GM18508 (cell line): Measurements from ENCODE around the gene LIN54.
"Not testable (repeated sequence)": the region's sequence is repeated elsewhere in the genome, so short reads cannot be mapped to it uniquely, and the experiment has no call there.

Experiments used
- ATAC-seq: cut with Tn5 transposase; IDR thresholded peaks from one replicate; pipeline ENCODE4 v1.9.1; 2021; ENCODE audit warnings: moderate number of reproducible peaks; ENCODE audit not compliant: insufficient read depth, unreplicated experiment

The LIN54 gene

DNA sequence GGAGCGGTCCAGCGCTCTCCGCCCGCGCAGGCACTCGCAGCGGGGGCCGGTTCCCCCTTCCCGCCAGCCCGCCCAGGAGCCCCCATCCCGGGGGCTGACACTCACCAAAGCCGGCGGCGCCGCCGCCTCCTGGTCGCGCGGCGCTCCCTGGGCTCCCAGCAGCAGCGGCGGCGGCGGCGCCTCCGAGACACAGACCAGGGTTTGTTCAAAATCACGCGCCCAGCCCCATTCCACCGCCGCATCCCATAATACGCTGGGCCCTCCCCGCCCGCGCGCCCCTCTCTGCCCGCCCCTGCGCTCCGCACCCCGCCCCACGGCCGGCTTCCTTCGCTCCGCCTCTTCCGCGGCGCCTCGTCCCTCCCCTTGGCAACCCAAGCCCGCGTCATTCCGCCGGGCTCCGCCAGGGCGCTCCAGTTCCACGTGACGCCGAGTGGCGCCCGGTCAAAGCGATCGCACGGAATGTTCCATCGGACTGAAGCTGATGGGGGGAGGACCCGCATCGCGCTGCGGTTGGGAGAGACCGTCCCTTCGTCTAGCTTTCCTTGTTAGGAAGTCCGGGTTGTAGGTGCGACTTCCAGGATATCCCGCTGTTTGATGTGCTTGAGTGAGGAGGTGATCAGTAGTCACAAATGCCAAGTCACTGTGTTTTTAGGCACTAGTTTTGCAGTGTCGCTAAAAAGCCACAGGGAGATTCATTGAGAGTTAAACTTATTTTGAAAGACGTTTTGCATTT lies 2.2 kb upstream of the LIN54 start:
- ATAC-seq: peak; percentile 65

DNA sequence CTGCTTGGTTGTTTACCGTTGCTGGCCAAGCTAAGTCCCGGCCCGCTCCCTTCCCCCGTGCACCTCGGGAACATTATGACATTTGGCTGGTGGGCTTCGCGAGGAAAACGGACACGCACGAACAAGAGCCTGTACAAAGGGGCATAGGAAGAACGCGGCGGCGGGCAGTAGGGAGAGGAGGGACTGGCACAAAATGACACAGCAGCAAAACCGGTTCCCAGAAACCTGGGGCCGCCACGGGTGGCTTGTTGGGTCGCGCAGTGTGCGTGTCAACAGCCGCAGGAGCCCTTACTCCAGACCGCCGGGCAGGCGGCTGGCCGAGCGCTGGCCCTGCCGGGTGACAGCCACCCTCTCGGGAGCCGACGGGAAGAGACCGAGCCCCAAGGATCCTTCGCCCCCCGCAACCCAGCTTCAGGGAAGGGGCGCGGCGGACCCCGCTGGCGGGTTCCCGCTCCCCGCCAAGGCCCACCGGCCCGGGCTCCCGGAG lies 1.6 kb upstream of the LIN54 start:
- peak; percentile 7 for ATAC-seq

DNA sequence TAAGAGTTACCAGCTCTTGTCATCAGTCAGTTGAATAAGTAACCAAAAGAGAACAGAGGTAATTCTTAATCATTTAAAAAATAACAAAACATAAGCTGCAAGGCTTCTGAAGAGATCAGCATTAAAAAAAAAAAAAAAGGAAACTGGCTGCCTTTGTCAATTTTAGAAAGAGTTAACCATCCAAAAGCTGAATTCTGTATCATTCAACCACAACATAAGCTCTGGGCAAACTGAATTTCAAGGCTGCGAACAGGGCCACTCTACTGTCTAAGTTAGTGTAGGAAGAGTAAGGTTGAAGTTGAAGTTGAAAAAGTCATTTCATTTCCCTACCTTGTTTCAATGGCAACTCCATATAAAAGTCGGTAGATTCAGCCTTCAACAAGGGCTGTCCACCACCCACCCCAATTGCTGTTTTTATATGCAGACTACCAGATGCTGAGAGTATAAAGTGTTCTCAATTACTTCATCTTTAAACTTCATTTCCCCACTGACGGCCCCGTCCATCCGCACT lies 1.1 kb upstream of the LIN54 start:
- ATAC-seq: no peak

DNA sequence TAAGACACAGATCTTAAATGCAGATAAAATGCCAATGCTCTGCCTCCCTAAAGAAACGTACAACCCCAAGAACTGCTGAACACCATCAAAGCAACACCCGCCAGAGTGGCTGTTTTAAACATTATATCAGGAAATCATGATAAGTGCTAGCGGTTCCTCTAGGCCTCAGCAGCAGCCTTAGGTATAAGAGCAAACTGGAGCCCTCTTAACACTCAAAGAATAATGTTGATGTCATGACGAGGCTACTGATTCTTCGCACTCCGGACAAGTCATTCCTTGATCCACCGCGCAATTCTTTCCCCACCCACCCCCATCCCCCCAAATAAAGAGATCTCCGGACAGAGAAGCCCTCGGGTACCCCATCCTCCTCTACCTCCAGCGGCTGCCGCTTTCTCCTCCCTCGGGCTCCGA lies 507 bp downstream of the LIN54 start:
- ATAC-seq: no peak

DNA sequence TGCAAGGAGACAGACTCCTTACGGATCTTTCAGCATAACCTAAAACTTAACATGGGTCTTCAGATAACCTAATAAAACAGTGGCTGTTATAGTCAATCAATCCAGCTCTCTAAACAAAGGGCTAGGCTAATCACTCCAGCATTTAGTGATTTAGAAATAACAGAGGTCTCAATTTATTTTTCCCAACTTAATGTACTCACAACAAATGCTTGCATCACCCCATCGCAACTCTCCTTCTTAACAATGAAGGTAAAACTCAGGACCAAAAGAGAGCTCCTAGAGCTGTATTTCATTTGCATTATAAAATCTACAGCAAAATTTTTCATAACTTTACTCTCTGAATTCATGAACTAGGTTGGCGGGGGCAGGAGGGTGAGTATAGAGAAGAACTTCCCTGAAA lies 1.1 kb downstream of the LIN54 start:
- no peak for ATAC-seq

DNA sequence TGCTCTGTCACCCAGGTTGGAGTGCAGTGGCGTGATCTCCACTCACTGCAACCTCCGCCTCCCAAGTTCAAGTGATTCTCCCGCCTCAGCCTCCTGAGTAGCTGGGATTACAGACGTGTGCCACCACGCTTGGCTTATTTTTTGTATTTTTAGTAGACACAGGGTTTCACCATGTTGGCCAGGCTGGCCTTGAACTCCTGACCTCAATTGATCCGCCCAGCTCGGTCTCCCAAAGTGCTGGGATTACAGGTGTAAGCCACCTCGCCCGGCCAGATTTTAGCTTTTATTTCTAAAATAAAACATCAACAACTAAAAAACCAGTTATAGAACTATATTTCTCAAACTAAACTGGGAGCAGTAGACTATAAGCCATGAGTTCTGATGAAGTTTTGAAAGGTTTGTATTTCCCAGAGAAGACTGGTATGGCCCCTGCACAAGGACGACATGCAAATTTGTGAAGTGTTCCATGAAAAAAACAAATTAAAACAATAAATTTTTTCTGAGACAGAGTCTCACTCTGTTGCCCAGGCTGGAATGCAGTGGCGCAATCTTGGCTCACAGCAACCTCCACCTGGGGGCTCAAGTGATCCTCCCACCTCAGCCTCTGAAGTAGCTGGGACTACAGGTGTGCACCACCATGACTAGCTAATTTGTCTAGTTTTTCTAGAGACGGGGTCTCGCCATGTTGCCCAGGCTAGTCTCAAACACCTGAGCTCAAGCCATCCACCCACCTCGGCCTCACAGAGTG lies 7.4 kb downstream of the LIN54 start:
- ATAC-seq: not testable (repeated sequence)

DNA sequence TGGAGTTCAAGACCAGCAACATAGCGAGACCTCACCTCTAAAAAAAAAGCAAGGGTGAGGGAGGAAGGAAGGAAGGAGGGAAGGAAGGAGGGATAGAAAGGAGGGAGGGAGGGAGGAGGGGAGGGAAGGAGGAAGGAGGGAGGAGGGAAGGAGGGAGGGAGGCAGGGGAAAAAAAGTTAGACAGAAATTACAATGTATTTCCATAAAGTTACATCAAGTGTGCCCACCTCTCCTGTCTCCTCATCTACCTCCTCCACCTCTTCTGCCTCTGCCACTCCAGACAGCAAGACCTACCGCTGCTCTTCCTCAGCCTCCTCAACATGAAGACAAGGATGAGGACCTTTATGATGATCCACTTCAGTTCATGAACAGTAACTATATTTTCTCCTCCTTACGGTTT lies 8.3 kb downstream of the LIN54 start:
- no peak for ATAC-seq

DNA sequence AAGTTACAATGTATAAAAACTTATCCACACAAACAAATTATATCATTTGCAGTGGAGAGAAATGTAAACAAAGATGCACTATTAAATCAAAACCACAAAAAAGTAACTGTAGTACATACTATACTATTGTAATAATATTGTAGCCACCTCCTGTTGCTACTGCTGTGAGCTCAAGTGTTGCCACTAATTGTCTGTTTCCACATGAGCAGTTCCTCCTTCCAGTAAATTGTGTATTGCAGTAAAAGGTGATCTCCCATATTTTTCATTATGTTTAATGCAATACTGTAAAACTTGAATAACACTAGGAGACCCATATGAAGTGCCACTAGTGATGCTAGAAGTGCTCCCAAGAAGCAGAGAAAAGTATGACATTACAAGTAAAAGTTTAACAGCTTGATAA lies 11.7 kb downstream of the LIN54 start:
- no peak for ATAC-seq

DNA sequence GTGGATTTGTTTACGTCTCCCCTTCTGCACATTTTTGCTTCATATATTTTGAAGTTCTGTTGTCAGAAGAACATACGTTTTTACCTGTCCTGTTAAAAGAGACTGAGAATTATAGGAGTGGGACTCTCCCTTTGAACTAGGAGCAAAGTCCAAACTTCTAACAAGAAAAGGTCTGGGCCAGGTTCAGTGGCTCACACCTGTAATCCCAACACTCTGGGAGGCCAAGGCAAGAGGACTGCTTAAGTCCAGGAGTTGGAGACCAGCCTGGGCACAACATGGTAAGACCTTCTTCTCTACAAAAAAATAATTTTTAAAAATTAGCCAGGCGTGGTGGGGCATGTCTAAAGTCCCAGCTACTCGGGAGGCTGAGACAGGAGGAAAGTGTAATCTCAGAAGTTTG lies 15.8 kb downstream of the LIN54 start:
- ATAC-seq: no peak

DNA sequence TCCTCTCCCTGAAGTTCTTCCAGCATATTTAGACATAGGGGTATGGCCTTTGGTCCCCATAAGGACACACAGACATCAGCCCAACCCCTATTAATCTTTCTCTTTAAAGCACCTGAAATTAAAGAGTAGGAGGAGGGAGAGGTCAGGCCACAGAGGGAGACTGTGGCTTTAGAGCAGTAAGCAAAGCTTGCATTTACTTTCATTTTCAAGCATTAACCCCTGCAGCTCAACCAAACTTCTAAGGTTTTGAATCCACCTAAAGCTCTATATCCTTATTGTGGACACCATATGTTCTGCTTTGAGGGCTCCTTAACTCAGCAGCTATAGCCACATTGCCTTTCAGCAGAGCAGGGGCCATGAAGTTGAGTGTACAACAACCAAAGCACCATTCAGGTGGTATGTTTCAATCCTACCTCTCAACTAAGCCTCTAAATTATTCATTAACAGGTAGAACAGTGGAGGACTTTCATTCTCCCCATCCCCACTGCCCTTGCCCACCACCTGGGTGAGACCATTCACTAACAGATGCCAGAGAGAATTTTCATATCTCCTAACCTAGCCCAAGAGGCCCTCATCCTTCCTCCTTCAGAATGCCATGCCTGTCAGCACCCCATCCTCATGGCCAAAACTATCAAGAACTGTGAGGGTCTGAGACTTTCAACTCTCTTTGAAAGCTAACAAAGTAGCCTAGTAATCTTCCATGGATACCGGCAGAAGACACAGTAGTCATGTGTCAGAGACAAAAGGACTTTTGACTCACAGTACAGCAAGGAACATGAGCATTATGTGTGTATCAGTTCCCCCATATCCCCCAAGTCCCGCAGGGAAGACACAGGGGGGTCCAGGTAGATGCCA lies 20.8 kb downstream of the LIN54 start:
- peak; percentile 90 for ATAC-seq

DNA sequence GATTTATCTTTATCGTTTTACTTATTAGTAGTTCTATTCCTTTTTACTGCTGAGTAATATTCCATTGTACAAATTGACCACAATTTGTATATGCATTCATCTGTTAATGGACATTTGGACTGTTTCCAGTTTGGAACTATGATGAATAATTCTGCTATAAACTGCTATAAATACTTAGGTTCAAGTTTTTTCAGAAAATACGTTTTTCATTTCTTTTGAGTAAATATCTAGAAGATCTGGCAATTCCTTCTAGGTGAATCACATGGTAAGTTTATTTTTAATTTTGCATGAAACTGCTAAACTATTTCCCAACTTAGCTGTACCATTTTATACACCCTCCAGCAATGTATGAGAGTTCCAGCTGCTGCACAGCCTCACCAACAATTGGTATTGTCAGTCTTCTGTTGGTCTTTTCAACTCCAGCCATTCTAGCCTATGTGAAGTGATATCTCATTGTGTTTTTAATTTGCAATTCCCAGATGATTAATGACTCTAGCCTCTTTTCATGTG lies 22.2 kb downstream of the LIN54 start:
- no peak for ATAC-seq

DNA sequence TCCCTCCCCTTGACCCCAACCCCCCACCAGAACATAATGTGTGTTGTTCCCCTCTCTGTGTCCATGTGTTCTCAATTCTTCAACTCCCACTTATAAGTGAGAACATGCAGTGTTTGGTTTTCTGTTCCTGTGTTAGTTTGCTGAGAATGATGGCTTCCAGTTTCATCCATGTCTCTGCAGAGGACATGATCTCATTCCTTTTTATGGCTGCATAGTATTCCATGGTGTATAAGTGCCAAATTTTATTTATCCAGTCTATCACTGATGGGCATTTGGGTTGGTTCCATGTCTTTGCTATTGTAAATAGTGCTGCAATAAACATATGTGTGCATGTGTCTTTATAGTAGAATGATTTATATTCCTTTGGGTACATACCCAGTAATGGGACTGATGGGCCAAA lies 23.1 kb downstream of the LIN54 start:
- not testable (repeated sequence) for ATAC-seq

DNA sequence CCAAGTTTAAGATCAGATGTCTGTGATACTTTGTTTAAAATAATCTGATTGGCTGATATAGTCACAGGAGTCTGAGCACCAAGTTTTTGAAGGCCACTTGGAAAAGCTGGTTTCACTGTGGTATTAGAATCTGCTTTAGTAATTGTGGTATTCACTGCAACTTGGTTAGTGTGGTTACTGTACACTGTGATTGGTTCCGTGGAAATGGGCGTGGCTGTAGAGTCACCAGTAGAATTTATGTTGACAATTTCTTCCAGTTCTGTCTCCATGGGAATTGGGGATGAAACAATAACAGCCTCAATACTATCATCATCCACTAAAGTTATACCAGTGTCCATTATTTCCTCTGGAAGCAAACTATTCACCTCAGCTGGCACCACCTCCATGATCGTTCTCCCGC lies 26.2 kb downstream of the LIN54 start:
- ATAC-seq: no peak

DNA sequence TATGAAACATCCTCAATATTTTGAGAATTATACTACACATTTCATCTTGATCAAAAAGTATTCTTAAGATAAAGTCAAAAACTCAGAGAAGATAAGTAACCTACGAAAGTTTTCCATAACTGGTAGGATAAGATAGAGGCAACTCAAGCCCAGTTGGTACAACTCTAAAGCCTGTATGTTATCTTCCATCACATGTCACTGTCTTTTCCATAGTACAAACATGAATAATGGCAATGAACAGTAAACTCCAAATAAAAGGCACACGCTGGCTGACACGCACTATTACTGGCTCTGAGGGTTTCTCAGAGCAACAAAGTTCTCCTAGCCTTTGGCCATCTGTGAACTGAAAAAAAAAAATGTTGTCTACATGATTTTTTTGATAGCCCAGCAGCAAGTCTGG lies 27.2 kb downstream of the LIN54 start:
- ATAC-seq: no peak

DNA sequence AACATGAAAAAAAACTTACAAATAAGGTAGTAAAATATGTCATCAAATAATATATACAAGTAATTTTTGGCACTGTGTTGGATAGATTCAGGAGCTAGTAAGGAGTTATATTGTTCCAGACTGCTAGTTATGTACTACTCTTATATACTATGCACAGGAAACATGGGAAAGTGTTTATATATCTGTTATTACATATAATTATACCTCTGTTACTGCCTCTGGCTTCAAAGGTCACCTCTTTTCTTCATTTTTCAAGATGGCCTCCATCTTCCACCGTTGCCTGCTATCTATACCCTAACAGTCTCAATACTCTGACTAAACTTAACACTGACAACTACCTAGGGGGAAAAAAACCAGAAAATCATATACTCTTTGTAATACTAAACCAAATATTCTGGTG lies 29.5 kb downstream of the LIN54 start:
- no peak for ATAC-seq

DNA sequence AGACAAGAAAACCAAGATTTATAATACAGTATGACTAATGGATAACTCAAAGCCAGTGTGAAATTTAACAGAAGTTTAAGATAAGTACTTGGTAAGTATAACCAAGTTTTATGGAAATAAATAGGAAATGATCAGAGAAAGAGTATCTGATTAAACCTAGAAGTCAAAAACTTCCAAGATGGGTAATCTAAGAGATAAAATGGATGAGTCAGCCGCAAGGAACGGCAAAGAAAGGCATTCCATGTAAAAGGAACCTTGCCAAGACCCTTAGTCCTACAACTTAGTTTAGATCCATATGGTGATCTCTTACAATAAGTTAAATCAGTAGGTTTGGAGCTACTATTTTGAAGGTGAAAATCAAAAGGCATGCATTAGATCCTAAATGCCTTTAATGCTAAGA lies 34.8 kb downstream of the LIN54 start:
- no peak for ATAC-seq

DNA sequence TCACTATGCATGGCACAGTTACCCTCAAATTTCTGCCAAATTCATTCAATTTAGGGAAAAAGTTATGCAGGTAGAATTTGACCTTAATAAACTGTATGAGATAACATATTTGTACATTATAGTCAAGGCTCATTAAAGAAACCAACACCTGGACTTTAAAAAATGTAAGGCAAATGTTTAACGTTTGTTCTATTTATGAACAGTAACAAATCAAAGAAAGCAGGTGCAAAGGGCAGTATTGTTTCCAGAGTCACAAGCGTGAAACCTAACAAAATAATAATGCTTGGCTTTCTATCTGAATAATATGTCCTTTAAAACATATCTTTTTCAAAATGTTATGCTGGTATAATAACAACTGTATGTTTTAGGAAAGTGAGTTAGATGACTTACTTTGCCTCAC lies 41.2 kb downstream of the LIN54 start:
- ATAC-seq: no peak

DNA sequence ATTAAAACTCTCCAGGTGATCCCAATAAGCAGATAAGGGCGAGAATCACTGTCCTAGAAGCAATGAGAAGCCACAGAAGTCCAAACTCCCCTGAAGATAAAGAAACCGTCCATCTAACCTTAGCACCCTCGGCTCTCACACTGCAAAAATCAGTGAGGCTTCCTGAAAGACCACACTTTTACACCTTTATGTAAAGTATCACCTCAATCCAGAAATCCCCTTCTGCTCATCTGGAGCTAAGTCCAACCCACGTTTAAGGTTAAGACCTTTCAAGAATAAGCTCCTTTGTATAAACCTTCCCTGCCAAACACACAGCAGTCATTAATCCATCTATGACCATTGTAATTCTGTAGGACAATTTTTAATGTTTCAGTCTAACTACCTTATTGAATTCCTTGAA lies 41.7 kb downstream of the LIN54 start:
- no peak for ATAC-seq

DNA sequence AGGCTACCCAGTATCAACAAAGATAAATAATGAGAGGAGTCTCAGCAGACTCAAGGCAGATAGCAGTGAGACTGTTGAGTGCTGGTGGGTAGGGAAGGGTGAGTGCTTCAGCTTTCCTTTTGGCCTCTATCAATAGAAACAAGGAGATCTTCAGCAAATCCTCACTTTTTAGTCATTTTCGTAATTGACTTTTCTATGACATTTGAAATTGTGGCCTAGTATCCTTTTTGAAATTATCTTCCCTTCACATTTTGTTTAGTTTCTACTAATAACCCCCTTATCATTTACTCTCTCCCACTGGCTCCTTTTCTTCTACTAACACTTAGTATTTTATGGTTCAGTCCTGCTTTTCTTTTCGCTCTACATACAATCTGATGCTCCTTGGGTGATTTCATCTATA lies 44.9 kb downstream of the LIN54 start:
- no peak for ATAC-seq

DNA sequence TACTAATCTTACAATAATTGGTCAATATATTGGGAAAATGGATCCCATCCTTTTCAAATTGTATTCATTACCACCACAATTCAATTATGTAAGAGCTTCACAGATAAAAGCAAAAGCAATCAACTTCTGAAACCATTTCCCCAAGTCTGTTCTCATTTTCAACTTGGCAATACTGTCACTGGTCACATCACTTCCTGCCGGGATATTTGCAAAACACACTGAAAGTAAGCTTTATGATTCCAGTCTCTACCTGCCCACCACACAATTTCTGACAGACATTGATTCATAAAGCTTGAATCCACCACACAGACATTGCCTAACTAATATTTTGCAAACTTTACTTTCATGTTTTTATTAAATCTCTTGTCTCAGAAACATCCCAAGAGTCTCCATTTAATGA lies 53.6 kb downstream of the LIN54 start:
- ATAC-seq: no peak

DNA sequence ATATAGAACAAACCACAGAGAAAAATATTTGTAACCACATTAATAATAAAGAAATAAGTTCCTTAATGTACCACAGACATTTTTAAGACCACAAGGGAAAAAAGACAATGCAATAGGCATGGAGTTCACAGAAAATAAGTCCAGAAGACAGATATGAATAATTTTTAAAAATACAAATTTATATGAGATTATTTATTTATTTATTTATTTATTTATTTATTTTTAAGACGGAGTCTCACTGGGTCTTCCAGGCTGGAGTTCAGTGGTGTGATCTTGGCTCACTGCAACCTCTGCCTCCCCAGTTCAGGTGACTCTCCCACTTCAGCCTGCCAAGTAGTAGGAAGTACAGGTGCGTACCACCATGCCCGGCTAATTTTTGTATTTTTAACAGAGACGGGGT lies 56.4 kb downstream of the LIN54 start:
- no peak for ATAC-seq
